Panc1 (cell line): ENCODE measurements around the gene AKAP13. TPM values are rescaled to one million over a fixed set of nuclear protein-coding genes. Genes with fewer than 3 reads are reported as not detected.
"Not testable (repeated sequence)": the region's sequence is repeated elsewhere in the genome, so short reads cannot be mapped to it uniquely, and the experiment has no call there.

Experiments
- ATAC-seq: fragments of 200-7000 bp; cut with Tn5 transposase; 2 replicates; pipeline ENCODE4 v1.9.1; 2020; ENCODE audit warnings: mild to moderate bottlenecking, moderate library complexity
- BruUV-seq: library from RNA; stranded (reverse); fragments of 400-500 nt; replicated peaks from 2 replicates; lab custom pipeline; 2021; lab: Mats Ljungman, UMichigan
- CTCF ChIA-PET: fragments of 300-600 bp; sonication (Branson Sonifier 250); formaldehyde crosslinking; loops from one replicate; lab custom pipeline; 2022; ENCODE audit warnings: antibody characterized with exemption; lab: Charles Lee
- POLR2A ChIA-PET: fragments of 300-600 bp; sonication (Branson Sonifier 250); formaldehyde crosslinking; loops from one replicate; lab custom pipeline; 2022; ENCODE audit warnings: antibody characterized with exemption; lab: Charles Lee
- DNase-seq: peaks from one replicate; pipeline ENCODE4 v3.0.0-alpha.2; 2010; ENCODE audit warnings: low read depth, low spot score
- H3K27ac ChIP-seq: 2 replicates; pipeline ENCODE4 v1.5.1; 2011; ENCODE audit warnings: mild to moderate bottlenecking, low read length, inconsistent platforms
- H3K27me3 ChIP-seq: fragments of 200-500 bp; sonication (Bioruptor generic); 2 replicates; pipeline ENCODE4 v1.6.0; 2014; ENCODE audit warnings: low read length, inconsistent platforms; ENCODE audit not compliant: control insufficient read depth, insufficient read depth
- H3K36me3 ChIP-seq: fragments of 200-500 bp; sonication (Bioruptor generic); 2 replicates; pipeline ENCODE4 v1.5.1; 2014; ENCODE audit warnings: inconsistent platforms, mild to moderate bottlenecking, low read length, moderate library complexity; ENCODE audit not compliant: control insufficient read depth, insufficient read depth
- H3K4me1 ChIP-seq: 2 replicates; pipeline ENCODE4 v1.5.1; 2011; ENCODE audit warnings: inconsistent platforms, mild to moderate bottlenecking, low read length, moderate library complexity; ENCODE audit not compliant: control insufficient read depth, insufficient read depth
- H3K4me3 ChIP-seq, 2 experiments: 2 replicates each; pipeline ENCODE4 v1.5.1; 2011 to 2012; ENCODE audit warnings: low read depth in 2 of 2, low read length in 2 of 2, mild to moderate bottlenecking in 2 of 2, inconsistent platforms in 1 of 2, moderate library complexity in 1 of 2
- H3K9me3 ChIP-seq: fragments of 200-500 bp; sonication (Bioruptor generic); 2 replicates; pipeline ENCODE4 v1.5.1; 2014; ENCODE audit warnings: low read depth, mild to moderate bottlenecking, inconsistent platforms, low read length, moderate library complexity; ENCODE audit not compliant: control insufficient read depth, insufficient read depth
- POLR2AphosphoS5 ChIP-seq: IDR thresholded peaks from 2 replicates; pipeline ENCODE4 v1.6.1; 2012; ENCODE audit warnings: mild to moderate bottlenecking, low read depth, low read length, moderate library complexity
- SIN3A ChIP-seq: IDR thresholded peaks from 2 replicates; pipeline ENCODE4 v1.6.1; 2012; ENCODE audit warnings: low read depth, mild to moderate bottlenecking, low read length, moderate library complexity, borderline replicate concordance; ENCODE audit not compliant: insufficient read depth
- TCF7L2 ChIP-seq: IDR thresholded peaks from 2 replicates; pipeline ENCODE4 v1.6.1; 2011; ENCODE audit warnings: mild to moderate bottlenecking, low read depth, low read length, inconsistent platforms
- in situ Hi-C: cut with HindIII; loops from 2 replicates; pipeline ENCODE4 v1.10.0; 2016; ENCODE audit warnings: low sequenced_read_pairs, low pct_unique_long_range_greater_than_20kb
- intact Hi-C: fragments of 100-400 bp; cut with micrococcal nuclease; formaldehyde crosslinking; loops from one replicate; pipeline ENCODE4 v1.10.0; 2022; ENCODE audit not compliant: unreplicated experiment
- total RNA-seq: library from RNA; stranded (reverse); gene quantifications from one replicate; pipeline ENCODE4 v1.2.1, GENCODE V29; 2021; ENCODE audit not compliant: unreplicated experiment
- TF ChIP-seq, protein P1 (sequence below): fragments of 450-650 bp; IDR thresholded peaks from 2 replicates; pipeline ENCODE4 v1.5.1; 2017; ENCODE audit warnings: mild to moderate bottlenecking
- TF ChIP-seq, protein P2 (sequence below), 2 experiments: IDR thresholded peaks; 2 replicates each; pipeline ENCODE4 v1.6.1; 2011 to 2012; ENCODE audit warnings: low read depth in 2 of 2, control low read depth in 1 of 2, low read length in 1 of 2, mild to moderate bottlenecking in 1 of 2, moderate library complexity in 1 of 2; ENCODE audit not compliant: insufficient read depth in 1 of 2

Gene AKAP13
- total RNA-seq, 1 experiment from 2014 or later = 94.2 TPM

DNA sequence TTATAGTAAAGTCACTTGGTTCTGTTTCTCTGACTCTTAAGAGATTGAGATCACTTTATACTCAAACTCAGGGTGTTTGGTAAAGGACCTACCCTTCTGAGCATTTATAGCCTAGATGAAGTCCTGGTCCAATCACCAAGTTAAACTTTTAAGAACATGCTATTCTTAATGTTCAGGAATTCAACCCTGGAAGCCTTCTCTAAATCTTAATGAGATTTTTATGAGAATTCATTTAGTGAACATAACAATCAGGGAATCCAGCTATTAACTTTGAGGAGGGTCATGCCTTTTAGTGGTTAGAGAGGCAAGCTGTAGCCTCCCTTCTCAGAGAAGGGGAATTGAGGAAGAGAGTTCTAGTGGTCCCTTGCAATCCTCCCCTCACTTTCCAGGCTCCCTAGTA is 104.5 kb downstream of the AKAP13 start:
- H3K36me3 ChIP-seq, POLR2A ChIA-PET, H3K27me3 ChIP-seq, H3K4me3 ChIP-seq, H3K9me3 ChIP-seq, DNase-seq, BruUV-seq, ATAC-seq, H3K27ac ChIP-seq, in situ Hi-C loops: not testable (repeated sequence)
- CTCF ChIA-PET = interaction anchor here (0.9 kb wide), 1 partner anchor 69 kb away, joined by 6 read pairs; no protein-coding TSS in a partner anchor
- intact Hi-C loops = loop anchor here (5.0 kb wide), 1 partner anchor 153 kb away; no protein-coding TSS in a partner anchor
- peaks cover 29% of the 10 kb centered on the region for H3K4me1 ChIP-seq

DNA sequence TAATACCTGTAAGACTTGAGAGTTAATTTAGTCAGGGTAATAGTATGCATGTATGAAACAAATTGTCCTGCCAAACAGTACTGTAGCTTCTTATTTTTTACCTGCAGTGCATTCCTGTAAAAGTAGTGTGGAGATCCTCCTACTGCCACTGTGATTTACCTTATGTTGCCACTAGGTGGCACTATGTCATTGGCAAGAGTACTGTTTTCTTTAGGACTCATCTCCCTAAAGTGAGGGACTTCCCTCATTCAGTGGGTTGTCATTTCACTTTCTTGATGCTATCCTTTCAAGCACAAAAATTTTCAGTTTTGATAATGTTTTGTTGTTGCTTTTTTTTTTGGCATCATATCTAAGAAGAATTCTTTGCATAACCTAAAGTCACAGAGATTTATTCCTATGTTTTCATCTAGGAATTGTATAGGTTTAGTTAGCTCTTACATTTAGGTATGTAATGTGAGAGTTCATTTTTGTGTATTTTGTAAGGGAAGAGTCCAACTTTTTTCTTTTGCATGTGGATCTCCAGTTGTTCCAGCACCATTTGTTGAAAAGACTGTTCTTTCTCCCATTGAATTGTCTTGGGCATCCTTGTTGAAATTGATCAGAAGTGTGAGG is 105.7 kb downstream of the AKAP13 start:
- Histone ChIP-seq H3K4me1 (peaks cover 29% of the 10 kb centered on the region), H3K27me3 (no peaks in the 10 kb centered on the region), H3K36me3 (peaks cover 2% of the 10 kb centered on the region; the same call in 1 of the 2 replicates), H3K9me3 (no peaks in the 10 kb centered on the region), H3K4me3 (no peak overlapping the region), H3K27ac (no peak overlapping the region)
- TF ChIP-seq SIN3A (no peak), POLR2AphosphoS5 (no peak), TCF7L2 (no peak)
- TF ChIP-seq, protein P1, sequence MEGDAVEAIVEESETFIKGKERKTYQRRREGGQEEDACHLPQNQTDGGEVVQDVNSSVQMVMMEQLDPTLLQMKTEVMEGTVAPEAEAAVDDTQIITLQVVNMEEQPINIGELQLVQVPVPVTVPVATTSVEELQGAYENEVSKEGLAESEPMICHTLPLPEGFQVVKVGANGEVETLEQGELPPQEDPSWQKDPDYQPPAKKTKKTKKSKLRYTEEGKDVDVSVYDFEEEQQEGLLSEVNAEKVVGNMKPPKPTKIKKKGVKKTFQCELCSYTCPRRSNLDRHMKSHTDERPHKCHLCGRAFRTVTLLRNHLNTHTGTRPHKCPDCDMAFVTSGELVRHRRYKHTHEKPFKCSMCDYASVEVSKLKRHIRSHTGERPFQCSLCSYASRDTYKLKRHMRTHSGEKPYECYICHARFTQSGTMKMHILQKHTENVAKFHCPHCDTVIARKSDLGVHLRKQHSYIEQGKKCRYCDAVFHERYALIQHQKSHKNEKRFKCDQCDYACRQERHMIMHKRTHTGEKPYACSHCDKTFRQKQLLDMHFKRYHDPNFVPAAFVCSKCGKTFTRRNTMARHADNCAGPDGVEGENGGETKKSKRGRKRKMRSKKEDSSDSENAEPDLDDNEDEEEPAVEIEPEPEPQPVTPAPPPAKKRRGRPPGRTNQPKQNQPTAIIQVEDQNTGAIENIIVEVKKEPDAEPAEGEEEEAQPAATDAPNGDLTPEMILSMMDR = peak; percentile 84; the same call in 1 of the 2 replicates
- TF ChIP-seq, protein P2, sequence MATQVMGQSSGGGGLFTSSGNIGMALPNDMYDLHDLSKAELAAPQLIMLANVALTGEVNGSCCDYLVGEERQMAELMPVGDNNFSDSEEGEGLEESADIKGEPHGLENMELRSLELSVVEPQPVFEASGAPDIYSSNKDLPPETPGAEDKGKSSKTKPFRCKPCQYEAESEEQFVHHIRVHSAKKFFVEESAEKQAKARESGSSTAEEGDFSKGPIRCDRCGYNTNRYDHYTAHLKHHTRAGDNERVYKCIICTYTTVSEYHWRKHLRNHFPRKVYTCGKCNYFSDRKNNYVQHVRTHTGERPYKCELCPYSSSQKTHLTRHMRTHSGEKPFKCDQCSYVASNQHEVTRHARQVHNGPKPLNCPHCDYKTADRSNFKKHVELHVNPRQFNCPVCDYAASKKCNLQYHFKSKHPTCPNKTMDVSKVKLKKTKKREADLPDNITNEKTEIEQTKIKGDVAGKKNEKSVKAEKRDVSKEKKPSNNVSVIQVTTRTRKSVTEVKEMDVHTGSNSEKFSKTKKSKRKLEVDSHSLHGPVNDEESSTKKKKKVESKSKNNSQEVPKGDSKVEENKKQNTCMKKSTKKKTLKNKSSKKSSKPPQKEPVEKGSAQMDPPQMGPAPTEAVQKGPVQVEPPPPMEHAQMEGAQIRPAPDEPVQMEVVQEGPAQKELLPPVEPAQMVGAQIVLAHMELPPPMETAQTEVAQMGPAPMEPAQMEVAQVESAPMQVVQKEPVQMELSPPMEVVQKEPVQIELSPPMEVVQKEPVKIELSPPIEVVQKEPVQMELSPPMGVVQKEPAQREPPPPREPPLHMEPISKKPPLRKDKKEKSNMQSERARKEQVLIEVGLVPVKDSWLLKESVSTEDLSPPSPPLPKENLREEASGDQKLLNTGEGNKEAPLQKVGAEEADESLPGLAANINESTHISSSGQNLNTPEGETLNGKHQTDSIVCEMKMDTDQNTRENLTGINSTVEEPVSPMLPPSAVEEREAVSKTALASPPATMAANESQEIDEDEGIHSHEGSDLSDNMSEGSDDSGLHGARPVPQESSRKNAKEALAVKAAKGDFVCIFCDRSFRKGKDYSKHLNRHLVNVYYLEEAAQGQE (IDR thresholded peaks at IDR 0.05; ENCODE audit: insufficient read depth in 1 of 2, low read depth in 2 of 2, low read length in 1 of 2) = no peak
- peak; percentile 69 for DNase-seq
- ChIA-PET CTCF (interaction anchor here (0.7 to 0.9 kb wide), 6 partner anchors 9 to 375 kb away, joined by 3 to 6 read pairs (median 3); no protein-coding TSS in a partner anchor), POLR2A (interaction anchor here (0.7 kb wide), 1 partner anchor 58 kb away, joined by 4 read pairs; no protein-coding TSS in a partner anchor)
- ATAC-seq = peak; percentile 82
- intact Hi-C loops (loop anchor here (5.0 kb wide), 1 partner anchor 154 kb away; no protein-coding TSS in a partner anchor), in situ Hi-C loops (no loop called here)
- no TSS peak for BruUV-seq

DNA sequence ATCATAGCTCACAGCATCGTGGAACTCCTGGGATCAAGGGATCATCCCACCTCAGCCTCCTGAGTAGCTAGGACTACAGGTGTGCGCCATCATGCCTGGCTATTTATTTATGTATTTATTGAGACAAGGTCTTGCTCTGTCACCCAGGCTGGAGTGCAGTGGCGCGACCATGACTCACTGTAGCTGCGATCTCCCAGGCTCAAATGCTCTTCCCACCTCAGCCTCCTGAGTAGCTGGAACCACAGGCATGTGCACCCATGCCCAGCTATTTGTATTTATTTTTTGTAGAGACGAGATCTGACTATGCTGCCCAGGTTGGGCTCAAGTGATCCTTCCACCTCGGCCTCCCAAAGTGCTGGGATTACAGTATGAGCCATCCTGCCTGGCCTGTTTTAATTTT is 107.4 kb downstream of the AKAP13 start:
- intact Hi-C loops = loop anchor here (5.0 kb wide), 1 partner anchor 155 kb away; no protein-coding TSS in a partner anchor
- in situ Hi-C loops, H3K27ac ChIP-seq, H3K36me3 ChIP-seq, BruUV-seq, H3K9me3 ChIP-seq, H3K27me3 ChIP-seq, DNase-seq, CTCF ChIA-PET, POLR2A ChIA-PET, H3K4me3 ChIP-seq, ATAC-seq: not testable (repeated sequence)
- H3K4me1 ChIP-seq = peaks cover 19% of the 10 kb centered on the region
